Smooth muscle cell of the brain vasculature (primary cell): ENCODE data around the gene SUFU.

Experiments used
- DNase-seq: peaks from one replicate; pipeline ENCODE4 v3.0.0-alpha.2; 2012; ENCODE audit warnings: low read depth, low spot score

Gene SUFU

DNA sequence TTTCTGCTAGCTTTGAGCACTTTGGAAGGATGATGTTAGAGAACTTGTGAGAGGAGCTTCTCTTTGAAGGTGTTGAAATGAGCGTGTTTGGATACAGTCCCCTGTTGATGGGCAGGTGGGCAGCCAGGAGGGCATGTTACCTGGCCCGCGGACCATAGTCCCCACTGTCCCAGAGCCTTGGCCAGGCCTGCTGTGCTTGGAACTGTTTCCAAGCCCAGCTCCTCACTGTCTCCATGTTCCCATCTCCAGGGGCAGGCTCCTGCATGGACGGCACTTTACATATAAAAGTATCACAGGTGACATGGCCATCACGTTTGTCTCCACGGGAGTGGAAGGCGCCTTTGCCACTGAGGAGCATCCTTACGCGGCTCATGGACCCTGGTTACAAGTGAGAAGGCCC lies 113.3 kb downstream of the SUFU start:
- no peak for DNase-seq

DNA sequence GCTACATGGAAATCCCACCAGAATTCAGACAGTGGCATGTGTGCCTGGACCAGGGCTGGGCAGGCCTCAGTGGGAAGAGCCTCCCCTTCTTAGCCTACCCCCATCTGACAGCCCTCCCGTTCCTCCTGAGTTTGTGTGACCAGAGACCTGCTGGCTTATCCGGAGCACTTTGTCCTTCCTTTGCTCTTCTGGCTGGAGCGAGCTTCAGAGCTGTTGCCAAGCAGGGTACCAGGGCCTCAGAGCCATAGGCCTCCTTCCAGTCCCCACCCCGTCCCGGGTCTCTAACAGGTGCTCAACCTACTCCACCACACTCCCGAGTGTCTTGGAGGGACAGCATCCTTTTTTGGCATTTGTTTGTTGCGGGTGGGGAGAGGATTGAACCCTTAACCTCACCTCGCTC lies 114.0 kb downstream of the SUFU start:
- no peak for DNase-seq

GRCh38 chr10:102619281-102619981 lies 115.7 kb downstream of the SUFU start:
- no peak for DNase-seq

DNA sequence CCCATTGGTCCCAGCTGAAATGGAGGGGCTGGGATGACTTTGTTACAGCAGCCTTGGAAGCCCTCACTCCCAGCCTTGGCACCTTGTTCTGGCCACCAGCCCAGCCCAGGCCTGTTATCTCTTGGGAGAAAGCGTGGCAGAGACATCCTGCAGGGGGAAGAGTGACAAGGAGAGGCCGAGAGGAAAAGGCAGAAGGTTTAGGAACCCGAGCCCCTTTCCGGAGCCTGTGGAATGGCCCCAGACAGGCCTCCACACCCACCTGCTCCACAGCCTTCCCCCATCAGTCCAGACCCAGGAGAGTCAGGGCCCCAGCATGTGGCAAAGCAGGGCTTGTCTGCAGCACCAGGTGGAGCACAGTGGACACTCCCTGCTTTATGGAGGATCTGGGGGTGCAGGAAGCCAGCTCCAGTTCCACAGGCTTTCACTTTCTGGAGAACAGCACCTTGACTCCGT lies 116.4 kb downstream of the SUFU start:
- DNase-seq: no peak

GRCh38 chr10:102620591-102621442 lies 117.0 kb downstream of the SUFU start:
- no peak for DNase-seq

DNA sequence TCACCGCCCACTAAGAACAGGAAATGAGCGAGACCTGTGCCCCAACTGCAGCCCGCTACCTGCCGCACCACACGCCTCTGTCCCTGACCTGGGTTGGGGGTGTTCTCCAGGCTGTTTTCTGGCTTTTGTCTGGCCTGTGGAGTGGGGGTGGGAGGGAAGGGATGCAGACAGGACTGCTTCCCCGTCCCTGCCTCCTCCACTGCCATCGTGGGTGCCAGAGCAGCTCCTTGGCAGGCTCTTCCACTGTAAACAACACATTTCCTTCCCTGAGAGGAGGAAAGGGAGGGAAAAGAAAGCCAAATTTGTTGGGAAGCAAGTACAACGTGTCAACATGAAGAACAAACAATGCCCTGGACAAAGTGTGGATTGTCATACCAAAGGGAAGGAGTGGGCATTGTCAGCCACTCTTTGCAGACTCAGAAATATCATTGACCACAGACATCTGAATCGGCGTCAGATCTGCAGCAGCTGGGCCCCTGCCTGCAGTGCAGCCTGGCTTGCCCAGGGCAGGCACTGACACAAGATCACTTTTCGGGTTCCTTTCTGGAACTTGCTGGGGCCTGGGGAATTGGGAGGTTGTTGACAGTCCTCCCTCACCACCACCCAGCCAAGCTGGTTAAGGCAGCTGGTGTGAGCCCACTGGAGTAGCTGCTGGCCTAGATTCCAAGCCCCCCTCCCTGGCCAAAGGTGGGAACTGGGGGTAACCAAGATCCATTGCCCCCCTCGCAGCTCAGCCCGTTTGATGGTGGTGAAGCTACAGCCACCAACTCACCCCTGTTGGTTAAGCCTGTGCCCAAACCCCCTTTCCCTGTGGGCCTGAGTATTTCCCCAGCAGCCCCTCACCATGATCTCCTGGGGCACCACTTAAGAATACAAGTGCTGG lies 117.9 kb downstream of the SUFU start:
- no peak for DNase-seq

GRCh38 chr10:102624094-102624493 lies 120.3 kb downstream of the SUFU start:
- DNase-seq: no peak

DNA sequence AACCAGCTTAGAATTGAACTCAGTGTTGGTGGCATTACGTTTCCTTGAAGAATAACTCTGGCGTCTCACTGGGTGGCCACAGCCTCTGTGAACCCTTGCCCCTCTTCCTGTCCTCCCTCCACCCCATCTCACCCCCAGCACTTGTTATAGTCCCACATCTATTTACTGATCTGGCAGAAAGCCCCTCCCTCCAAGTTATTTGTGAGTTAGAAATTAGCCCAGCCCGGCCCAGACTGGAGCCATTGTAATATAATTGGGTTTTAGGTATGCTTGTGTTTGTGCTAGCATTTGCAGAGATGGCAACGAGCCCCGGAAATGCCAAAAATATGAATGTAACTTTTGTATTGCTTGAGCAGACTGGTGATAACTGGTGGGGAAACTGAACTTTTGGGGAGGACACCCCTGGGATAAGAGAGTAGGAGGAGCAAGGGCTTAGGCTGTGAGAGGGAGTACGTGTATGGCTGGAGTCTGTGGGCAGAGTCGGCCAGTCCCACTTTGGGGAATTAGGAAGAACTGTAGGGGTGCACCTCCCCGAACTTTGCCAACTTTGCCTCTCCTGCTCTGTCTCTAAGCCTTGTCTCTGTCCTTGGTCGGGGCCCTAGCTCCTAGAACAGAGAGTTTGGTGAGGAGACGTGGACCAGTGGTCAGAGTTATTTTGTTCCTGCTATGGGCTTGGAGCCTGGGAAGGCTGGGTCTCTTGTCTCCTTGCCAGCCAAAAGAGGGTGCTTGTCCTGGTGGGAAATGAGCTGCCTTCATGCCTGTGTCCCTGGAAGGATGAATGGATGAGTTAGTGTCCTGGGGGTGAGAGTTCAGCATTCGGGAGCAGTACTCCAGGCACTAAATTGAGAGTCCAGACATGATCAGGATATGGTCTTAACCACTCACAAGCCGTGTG lies 121.2 kb downstream of the SUFU start:
- DNase-seq: no peak

GRCh38 chr10:102626026-102626685 lies 122.4 kb downstream of the SUFU start:
- no peak for DNase-seq

- DNase-seq: no peak
Measured at GRCh38 chr10:102627291-102627735, 123.5 kb downstream of the SUFU start.

GRCh38 chr10:102627736-102628293 lies 124.0 kb downstream of the SUFU start:
- no peak for DNase-seq

DNA sequence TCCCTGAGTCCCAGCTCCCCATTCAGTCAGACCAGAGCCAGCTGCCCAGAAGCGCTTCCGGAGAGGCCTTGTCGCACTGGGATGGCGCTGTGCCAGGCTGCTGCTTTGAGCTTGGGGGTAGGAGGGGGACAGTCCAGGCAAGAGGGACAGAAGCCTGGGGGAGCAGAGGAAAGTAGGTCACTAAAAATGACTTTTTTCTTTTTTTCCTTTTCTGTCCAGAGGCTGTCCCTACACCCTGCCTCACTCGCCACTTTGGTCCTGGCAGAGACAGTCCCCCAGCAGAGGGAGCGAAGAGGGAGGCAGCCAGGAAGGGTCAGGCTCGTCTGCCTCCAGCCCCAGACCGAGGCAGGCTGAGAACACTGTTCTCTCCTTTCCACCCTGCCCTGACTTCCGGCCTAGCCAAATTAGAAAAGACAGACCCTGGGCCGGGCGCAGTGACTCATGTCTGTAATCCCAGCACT lies 124.7 kb downstream of the SUFU start:
- DNase-seq: no peak

DNA sequence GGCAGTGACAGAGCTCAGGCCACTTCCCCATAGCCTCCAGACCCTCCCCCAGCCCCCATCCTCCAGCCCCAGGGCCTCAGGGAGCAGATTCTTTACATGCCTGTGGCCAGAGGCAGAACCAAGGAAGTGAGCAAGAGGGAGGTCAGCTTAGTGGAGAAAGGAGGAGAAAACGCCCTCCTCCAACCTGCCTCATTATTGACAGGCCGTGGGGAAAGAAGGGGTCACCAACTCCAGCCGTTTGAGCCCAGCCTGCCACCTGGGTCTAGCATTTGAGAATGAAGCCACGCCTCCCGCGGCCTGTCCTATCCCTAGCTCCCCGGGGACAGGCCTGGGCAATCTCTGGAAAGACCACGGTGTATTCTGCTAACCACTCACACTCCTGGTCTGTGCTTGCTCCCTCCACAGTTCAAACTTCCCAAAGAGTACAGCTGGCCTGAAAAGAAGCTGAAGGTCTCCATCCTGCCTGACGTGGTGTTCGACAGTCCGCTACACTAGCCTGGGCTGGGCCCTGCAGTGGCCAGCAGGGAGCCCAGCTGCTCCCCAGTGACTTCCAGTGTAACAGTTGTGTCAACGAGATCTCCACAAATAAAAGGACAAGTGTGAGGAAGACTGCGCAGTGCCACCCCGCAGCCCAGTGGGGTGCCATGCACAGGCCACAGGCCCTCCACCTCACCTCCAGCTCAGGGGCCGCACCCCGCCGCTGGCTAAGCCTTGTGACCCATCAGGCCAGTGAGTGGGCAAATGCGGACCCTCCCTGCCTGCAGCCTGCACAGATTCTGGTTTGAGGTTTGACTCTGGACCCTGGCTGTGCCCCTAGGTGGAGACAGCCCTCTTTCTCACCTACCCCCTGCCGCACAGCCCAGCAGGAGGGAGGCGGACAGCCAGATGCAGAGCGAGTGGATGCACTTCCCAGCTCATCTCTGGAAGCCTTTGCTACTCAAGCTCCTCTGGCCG lies 126.2 kb downstream of the SUFU start:
- DNase-seq: no peak

DNA sequence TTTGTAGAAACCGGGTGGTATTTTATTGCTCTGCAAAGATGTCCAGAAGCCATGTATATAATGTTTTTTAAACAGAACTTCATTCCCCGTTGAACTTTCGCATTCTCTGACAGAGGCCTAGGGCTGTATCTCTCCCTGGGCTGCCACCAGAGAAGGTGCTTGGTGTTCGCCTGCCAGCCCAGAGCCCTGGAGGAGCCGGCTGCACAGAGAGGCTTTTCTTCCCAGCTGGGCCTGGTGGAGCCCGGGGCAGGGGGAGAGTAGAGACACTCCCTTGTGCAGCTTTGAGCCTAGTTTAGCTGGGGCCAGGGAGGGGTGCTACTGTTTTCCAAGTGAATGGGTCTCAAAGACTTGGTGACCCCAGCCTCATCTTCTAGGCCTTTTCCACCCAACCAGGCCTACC lies 126.9 kb downstream of the SUFU start:
- DNase-seq: no peak

DNA sequence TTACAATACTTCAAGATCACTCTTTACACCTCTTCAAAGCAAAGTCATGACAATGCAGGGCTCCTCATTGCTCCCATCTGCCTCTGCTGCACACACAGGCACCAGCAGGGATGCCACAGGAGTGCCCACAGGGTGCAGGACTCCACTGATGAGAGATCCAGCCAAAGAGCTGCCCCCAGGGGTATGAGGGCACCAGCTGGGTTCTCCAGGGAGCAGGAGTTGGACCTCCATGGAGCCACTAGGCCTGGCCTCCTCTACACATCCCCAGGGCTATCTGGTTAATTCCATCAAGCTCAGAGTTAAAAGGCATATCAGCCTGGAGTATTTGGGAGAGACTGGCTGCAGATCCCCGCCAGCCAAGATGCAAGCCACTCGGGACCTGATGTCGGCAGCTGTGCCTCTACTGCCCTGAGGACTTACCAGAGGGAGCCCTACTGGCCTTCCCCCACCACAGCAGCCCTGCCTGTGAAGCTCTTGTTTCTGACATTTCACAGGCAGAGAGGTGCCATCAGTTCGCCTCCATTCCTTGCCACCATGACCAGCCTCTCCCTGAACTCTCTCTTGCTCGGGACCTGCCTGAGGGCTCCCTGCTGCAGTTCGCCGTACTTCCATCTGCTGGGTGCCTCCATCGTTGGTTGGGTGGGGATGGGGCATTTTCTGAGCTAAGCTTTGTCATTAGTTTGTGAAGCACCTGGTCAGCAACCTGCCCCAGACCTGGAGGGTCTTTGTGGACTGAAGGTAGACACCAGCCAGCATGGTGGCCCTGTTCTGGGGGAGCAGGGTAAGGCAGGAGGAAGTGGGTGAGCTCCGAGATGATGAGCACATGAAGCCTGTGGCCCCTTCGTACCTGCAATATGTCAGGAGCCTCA lies 128.0 kb downstream of the SUFU start:
- no peak for DNase-seq

DNA sequence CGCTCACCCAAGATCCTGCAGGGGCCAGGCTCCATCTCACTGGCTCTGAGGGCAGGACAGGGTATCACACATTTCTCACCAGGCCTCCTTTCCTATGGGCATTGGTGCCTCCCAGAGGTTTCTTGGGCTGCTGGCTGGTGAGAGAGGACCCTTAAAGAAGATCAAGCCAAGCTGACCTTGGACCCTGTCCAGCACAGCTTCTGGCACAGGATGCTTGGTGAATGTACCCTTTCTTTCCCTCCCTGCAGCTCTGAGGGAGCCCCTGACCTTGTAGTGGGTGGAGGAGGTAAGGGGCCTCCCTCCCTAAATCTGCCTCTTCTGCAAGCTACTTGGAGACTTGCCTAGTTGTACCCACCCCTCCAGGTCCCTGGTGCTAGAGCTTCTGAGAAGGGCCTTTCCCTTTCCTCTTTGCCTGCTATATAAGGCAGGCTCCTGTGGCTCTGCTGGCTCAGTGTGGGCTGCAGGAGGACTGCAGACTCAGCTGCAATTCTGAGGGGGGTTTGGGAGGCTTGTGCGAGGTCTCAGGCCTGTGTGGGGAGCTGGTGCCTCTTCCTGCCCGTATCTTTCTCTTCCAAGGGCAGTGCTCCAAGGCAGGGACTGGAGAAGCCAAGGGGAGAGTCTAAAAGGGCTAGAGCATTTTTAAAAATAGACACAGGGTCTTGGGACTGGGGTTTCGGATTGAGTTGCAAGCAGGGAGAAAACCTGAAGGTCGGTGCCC lies 128.8 kb downstream of the SUFU start:
- DNase-seq: no peak

DNA sequence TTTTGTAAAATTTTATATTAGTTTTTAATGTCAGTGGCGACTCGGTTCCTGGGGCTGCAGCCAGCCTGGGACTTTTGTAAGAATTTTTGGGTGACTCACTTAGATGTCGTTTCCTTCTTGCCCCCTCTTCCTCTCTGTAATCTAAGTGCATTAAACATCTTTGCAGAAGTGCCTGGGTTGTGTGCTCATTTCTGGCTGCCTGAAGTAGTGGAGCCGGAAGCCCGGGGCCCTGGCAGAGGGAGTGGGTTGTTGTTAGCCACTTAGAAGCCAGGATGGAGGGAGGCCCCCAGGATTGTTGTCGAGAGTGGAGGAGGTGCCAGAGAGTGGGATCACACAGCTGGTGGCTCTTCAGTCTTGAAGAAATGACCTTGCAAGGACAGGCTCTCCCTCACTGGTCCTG lies 129.5 kb downstream of the SUFU start:
- DNase-seq: no peak
